ENCODE results near the gene KRTAP10-11.
"Not testable (repeated sequence)": the region's sequence is repeated elsewhere in the genome, so short reads cannot be mapped to it uniquely, and the experiment has no call there.

Gene KRTAP10-11

GRCh38 chr21:44626673-44627143, 19.5 kb upstream of the KRTAP10-11 start, which contains the start of gene KRTAP10-9:
Gene KRTAP10-9, plus strand, starts transcription at chr21:44627093. Its CDS starts 79 bp downstream, at chr21:44627172.
- Histone ChIP-seq H3K9me2 (replicated peaks; ENCODE audit: control insufficient read depth, low read length) (no peaks in the 10 kb centered on the region), H3K27ac (ENCODE audit: low read depth, low read length) (no peak within 1 kb of the TSS), H3K36me3 (ENCODE audit: control insufficient read depth, low read length) (no peaks in the 10 kb centered on the region), H3K79me2 (ENCODE audit: control insufficient read depth, low read length) (no peaks in the 10 kb centered on the region), H3F3A (ENCODE audit: control insufficient read depth, insufficient read depth) (no peaks in the 10 kb centered on the region), H3K27me3 (ENCODE audit: control insufficient read depth, low read length) (no peaks in the 10 kb centered on the region), H3K4me3 (ENCODE audit: low read length) (no peak within 1 kb of the TSS), H3K4me1 (ENCODE audit: control insufficient read depth, low read length) (peaks cover 12% of the 10 kb centered on the region), H3K4me2 (ENCODE audit: low read length) (no peak within 1 kb of the TSS), H3K9me3 (ENCODE audit: control insufficient read depth, insufficient read depth, low read length) (peaks cover 49% of the 10 kb centered on the region), H4K20me1 (ENCODE audit: control insufficient read depth, insufficient read depth, low read depth, low read length) (no peaks in the 10 kb centered on the region)
- TF ChIP-seq EZH2phosphoT487 (IDR thresholded peaks at IDR 0.05; ENCODE audit: borderline replicate concordance, low read length), result no peak
- TF ChIP-seq CTCF (IDR thresholded peaks at IDR 0.05; ENCODE audit: low read depth, low read length, poor library complexity, severe bottlenecking), result no peak

DNA sequence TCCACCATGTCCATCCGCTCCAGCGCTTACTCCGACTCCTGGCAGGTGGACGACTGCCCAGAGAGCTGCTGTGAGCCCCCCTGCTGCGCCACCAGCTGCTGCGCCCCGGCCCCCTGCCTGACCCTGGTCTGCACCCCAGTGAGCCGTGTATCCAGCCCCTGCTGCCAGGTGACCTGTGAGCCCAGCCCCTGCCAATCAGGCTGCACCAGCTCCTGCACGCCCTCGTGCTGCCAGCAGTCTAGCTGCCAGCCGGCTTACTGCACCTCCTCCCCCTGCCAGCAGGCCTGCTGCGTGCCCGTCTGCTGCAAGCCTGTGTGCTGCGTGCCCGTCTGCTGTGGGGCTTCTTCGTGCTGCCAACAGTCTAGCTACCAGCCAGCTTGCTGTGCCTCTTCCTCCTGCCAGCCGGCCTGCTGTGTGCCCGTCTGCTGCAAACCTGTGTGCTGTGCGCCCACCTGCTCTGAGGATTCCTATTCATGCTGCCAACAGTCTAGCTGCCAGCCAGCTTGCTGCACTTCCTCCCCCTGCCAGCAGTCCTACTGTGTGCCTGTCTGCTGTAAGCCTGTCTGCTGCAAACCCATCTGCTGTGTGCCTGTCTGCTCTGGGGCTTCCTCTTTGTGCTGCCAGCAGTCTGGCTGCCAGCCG, 18.9 kb upstream of the KRTAP10-11 start:
- H3F3A ChIP-seq (ENCODE audit: control insufficient read depth, insufficient read depth); H3K79me2 ChIP-seq (ENCODE audit: control insufficient read depth, low read length); H3K36me3 ChIP-seq (ENCODE audit: control insufficient read depth, low read length); H3K27ac ChIP-seq (ENCODE audit: low read depth, low read length); H3K4me3 ChIP-seq (ENCODE audit: low read length); H3K4me2 ChIP-seq (ENCODE audit: low read length); H3K27me3 ChIP-seq (ENCODE audit: control insufficient read depth, low read length); H4K20me1 ChIP-seq (ENCODE audit: control insufficient read depth, insufficient read depth, low read depth, low read length); H3K9me2 ChIP-seq (replicated peaks; ENCODE audit: control insufficient read depth, low read length): not testable (repeated sequence)
- Histone ChIP-seq H3K4me1 (ENCODE audit: control insufficient read depth, low read length) (peaks cover 12% of the 10 kb centered on the region), H3K9me3 (ENCODE audit: control insufficient read depth, insufficient read depth, low read length) (peaks cover 52% of the 10 kb centered on the region)

GRCh38 chr21:44627831-44628233, 18.4 kb upstream of the KRTAP10-11 start:
- not testable (repeated sequence) for H3K27me3 ChIP-seq (ENCODE audit: control insufficient read depth, low read length); H3F3A ChIP-seq (ENCODE audit: control insufficient read depth, insufficient read depth); H3K79me2 ChIP-seq (ENCODE audit: control insufficient read depth, low read length); H3K9me2 ChIP-seq (replicated peaks; ENCODE audit: control insufficient read depth, low read length); H3K4me3 ChIP-seq (ENCODE audit: low read length); H3K4me2 ChIP-seq (ENCODE audit: low read length); H3K36me3 ChIP-seq (ENCODE audit: control insufficient read depth, low read length); H4K20me1 ChIP-seq (ENCODE audit: control insufficient read depth, insufficient read depth, low read depth, low read length); H3K27ac ChIP-seq (ENCODE audit: low read depth, low read length)
- Histone ChIP-seq H3K9me3 (ENCODE audit: control insufficient read depth, insufficient read depth, low read length) (peaks cover 53% of the 10 kb centered on the region), H3K4me1 (ENCODE audit: control insufficient read depth, low read length) (peaks cover 12% of the 10 kb centered on the region)

DNA sequence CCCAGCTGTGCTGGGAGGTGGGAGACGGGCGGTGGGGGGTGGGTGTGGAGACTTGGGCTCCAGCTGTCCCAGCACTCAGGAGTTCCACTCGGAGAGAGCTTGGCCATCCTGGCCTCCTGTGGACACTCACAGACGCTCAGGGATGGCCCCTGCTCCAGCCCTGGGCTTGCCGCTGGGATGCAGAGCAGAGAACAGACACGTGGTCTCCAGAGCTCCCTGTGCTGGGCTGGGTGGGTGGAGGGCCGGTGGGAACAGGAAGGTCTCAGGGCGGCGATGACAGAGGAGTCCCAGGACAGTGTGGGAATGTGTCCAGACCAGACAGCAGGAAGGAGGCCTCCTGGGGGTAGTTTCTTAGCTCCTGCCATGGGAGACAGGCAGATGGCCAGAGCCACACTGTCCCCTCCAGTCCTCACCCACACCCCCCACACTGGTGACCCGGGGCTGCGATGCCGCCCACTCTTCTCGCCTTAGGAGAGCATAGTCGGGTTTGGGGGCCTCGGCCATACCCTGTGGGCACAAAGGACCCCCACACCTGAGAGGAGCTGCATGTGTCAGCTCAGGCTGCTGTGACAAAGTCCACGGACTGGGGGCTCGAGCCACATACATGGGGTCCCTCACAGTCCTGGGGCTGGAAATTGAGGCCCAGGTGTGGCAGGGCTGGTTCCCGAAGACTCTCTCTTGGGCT, 17.4 kb upstream of the KRTAP10-11 start:
- Histone ChIP-seq H4K20me1 (ENCODE audit: control insufficient read depth, insufficient read depth, low read depth, low read length) (no peaks in the 10 kb centered on the region), H3K36me3 (ENCODE audit: control insufficient read depth, low read length) (no peaks in the 10 kb centered on the region), H3K4me2 (ENCODE audit: low read length) (no peak overlapping the region), H3K4me3 (ENCODE audit: low read length) (no peak overlapping the region), H3K27me3 (ENCODE audit: control insufficient read depth, low read length) (no peaks in the 10 kb centered on the region), H3K79me2 (ENCODE audit: control insufficient read depth, low read length) (no peaks in the 10 kb centered on the region), H3K4me1 (ENCODE audit: control insufficient read depth, low read length) (peaks cover 12% of the 10 kb centered on the region), H3K9me3 (ENCODE audit: control insufficient read depth, insufficient read depth, low read length) (peaks cover 49% of the 10 kb centered on the region), H3K27ac (ENCODE audit: low read depth, low read length) (no peak overlapping the region), H3K9me2 (replicated peaks; ENCODE audit: control insufficient read depth, low read length) (no peaks in the 10 kb centered on the region), H3F3A (ENCODE audit: control insufficient read depth, insufficient read depth) (no peaks in the 10 kb centered on the region)
- TF ChIP-seq CTCF (IDR thresholded peaks at IDR 0.05; ENCODE audit: low read depth, low read length, poor library complexity, severe bottlenecking) (no peak), EZH2phosphoT487 (IDR thresholded peaks at IDR 0.05; ENCODE audit: borderline replicate concordance, low read length) (no peak)
